B cell (primary cell): ENCODE measurements around the gene SAMM50. TPM values are rescaled to one million over a fixed set of nuclear protein-coding genes. Genes with fewer than 3 reads are reported as not detected.

ENCODE experiments used
- ATAC-seq: fragments of 200-7000 bp; cut with Tn5 transposase; one replicate; pipeline ENCODE4 v1.10.0; 2021; ENCODE audit warnings: low read depth, mild to moderate bottlenecking, moderate number of reproducible peaks, moderate library complexity
- CTCF ChIA-PET: fragments of 350-600 bp; sonication (Branson Sonifier 250); formaldehyde crosslinking; loops from one replicate; lab custom pipeline; 2021; ENCODE audit warnings: antibody characterized with exemption, inconsistent platforms; lab: Charles Lee
- POLR2A ChIA-PET: fragments of 350-600 bp; sonication (Branson Sonifier 250); formaldehyde crosslinking; loops from one replicate; lab custom pipeline; 2021; ENCODE audit warnings: antibody characterized with exemption; lab: Charles Lee
- DNase-seq: peaks from one replicate; pipeline ENCODE4 v3.0.0; 2013
- H2AFZ ChIP-seq: 2 replicates; pipeline ENCODE4 v1.6.1; 2012; ENCODE audit warnings: mild to moderate bottlenecking, low read depth, low read length; ENCODE audit not compliant: insufficient read depth, poor library complexity, severe bottlenecking
- H3K27ac ChIP-seq, 2 donors: 1 replicate in 1 of 2; 2 replicates in 1 of 2; pipeline ENCODE4 v1.5.1; 2012 to 2013; ENCODE audit warnings: low read length in 2 of 2, mild to moderate bottlenecking in 2 of 2, moderate library complexity in 1 of 2
- H3K27me3 ChIP-seq, 4 experiments: fragments of 200-600 bp in 1 of 4; sonication (generic) in 1 of 4; replicated peaks in 1 of 4; 1 replicate in 2 of 4; 2 replicates in 2 of 4; pipeline versions ENCODE4 v1.6.1 to v1.7.0; 2013 to 2016; ENCODE audit warnings: low read length in 3 of 4, mild to moderate bottlenecking in 2 of 4, mixed read lengths in 1 of 4, moderate library complexity in 1 of 4; ENCODE audit not compliant: insufficient read depth in 4 of 4, control insufficient read depth in 3 of 4; ENCODE audit errors: control extremely low read depth in 1 of 4
- H3K36me3 ChIP-seq, 2 experiments: replicated peaks in 1 of 2; 1 replicate in 1 of 2; 2 replicates in 1 of 2; pipeline versions ENCODE4 v1.6.1 to v1.7.1; 2013; ENCODE audit warnings: low read length in 1 of 2; ENCODE audit not compliant: insufficient read depth in 2 of 2, control insufficient read depth in 1 of 2; ENCODE audit errors: control extremely low read depth in 1 of 2, extremely low read depth in 1 of 2
- H3K4me1 ChIP-seq, 2 donors: fragments of 200-600 bp in 1 of 2; sonication (generic) in 1 of 2; 1 replicate in 1 of 2; 2 replicates in 1 of 2; pipeline versions ENCODE4 v1.5.1 to v1.6.1; 2013 to 2017; ENCODE audit warnings: low read length in 2 of 2; ENCODE audit not compliant: control insufficient read depth in 2 of 2, insufficient read depth in 2 of 2
- H3K4me2 ChIP-seq: replicated peaks from 2 replicates; pipeline ENCODE3; 2012; ENCODE audit warnings: mild to moderate bottlenecking, low read depth, low read length; ENCODE audit not compliant: poor library complexity, severe bottlenecking
- H3K4me3 ChIP-seq, 5 experiments: fragments of 200-600 bp in 1 of 5; sonication (generic) in 1 of 5; 1 replicate in 3 of 5; 2 replicates in 2 of 5; pipeline versions ENCODE4 v1.5.1 to v1.7.0; 2011 to 2016; ENCODE audit warnings: low read length in 4 of 5, mild to moderate bottlenecking in 4 of 5, low read depth in 2 of 5, control low read depth in 1 of 5, moderate library complexity in 1 of 5; ENCODE audit not compliant: insufficient read depth in 1 of 5; ENCODE audit errors: control extremely low read depth in 1 of 5, extremely low read depth in 1 of 5
- H3K79me2 ChIP-seq: fragments of 200-600 bp; sonication (generic); one replicate; pipeline ENCODE4 v1.6.0; 2016; ENCODE audit warnings: low read length; ENCODE audit not compliant: control insufficient read depth, insufficient read depth
- H3K9ac ChIP-seq: fragments of 200-600 bp; sonication (generic); 2 replicates; pipeline ENCODE4 v1.6.1; 2017; ENCODE audit warnings: mild to moderate bottlenecking, low read length, moderate library complexity
- H3K9me3 ChIP-seq, 3 donors: one replicate each; pipeline versions ENCODE4 v1.6.1 to v1.7.1; 2013; ENCODE audit warnings: low read length in 2 of 3; ENCODE audit not compliant: control insufficient read depth in 2 of 3, insufficient read depth in 1 of 3; ENCODE audit errors: control extremely low read depth in 1 of 3
- H4K20me1 ChIP-seq: 2 replicates; pipeline ENCODE4 v1.6.0; 2012; ENCODE audit warnings: mild to moderate bottlenecking, low read length; ENCODE audit not compliant: insufficient read depth, control insufficient read depth, poor library complexity, severe bottlenecking
- H3K27ac Mint-ChIP-seq: one replicate; pipeline ENCODE4 v1.8.0; 2021; ENCODE audit warnings: mixed read lengths
- H3K27me3 Mint-ChIP-seq: one replicate; pipeline ENCODE4 v1.8.0; 2021; ENCODE audit warnings: mixed read lengths
- H3K4me1 Mint-ChIP-seq: one replicate; pipeline ENCODE4 v1.8.0; 2021; ENCODE audit warnings: mixed read lengths
- H3K4me3 Mint-ChIP-seq: one replicate; pipeline ENCODE4 v1.8.0; 2021; ENCODE audit warnings: mixed read lengths
- H3K9me3 Mint-ChIP-seq: one replicate; pipeline ENCODE4 v1.8.0; 2022; ENCODE audit warnings: mixed read lengths; ENCODE audit not compliant: insufficient read depth
- CTCF ChIP-seq: fragments of 200-600 bp; IDR thresholded peaks from one replicate; pipeline ENCODE4 v1.8.0; 2022; ENCODE audit warnings: antibody characterized with exemption, mild to moderate bottlenecking
- EZH2 ChIP-seq: IDR thresholded peaks from 2 replicates; pipeline ENCODE4 v1.6.1; 2012; ENCODE audit warnings: borderline replicate concordance, low read depth, mild to moderate bottlenecking, moderate library complexity, low read length; ENCODE audit not compliant: insufficient read depth, poor library complexity, severe bottlenecking
- WGBS: methylation state at CpG from one replicate; pipeline ENCODE4 v1.1.5; 2013; ENCODE audit warnings: missing lambda C conversion rate; ENCODE audit not compliant: insufficient coverage; 5-methylcytosine and 5-hydroxymethylcytosine counted together
- intact Hi-C: fragments of 100-400 bp; cut with micrococcal nuclease; formaldehyde crosslinking; loops from one replicate; pipeline ENCODE4 v1.10.0; 2022
- polyA plus RNA-seq: library from polyadenylated mRNA; depleted of rRNA; stranded (reverse); fragments of >200 nt; gene quantifications from 2 replicates; pipeline ENCODE4 v1.2.3, GENCODE V29; 2012
- total RNA-seq, 2 donors: library from RNA; stranded (reverse); fragments of 120-200 nt in 1 of 2; gene quantifications; 1 replicate in 1 of 2; 2 replicates in 1 of 2; pipeline versions ENCODE4 v1.2.3 to v1.2.4, GENCODE V29; 2013 to 2022

SAMM50 gene
- total and polyA plus RNA-seq, 2 donors (not counting 1 experiment from before 2014, with no cell fraction given), result 18.8 to 43.2 TPM

GRCh38 chr22:44001521-44001920 lies 46.3 kb downstream of the SAMM50 start:
- 100% methylated on average over 6 of the region's 7 CpGs for WGBS
- H3K4me2 ChIP-seq, result no peak overlapping the region

GRCh38 chr22:44002324-44002723 lies 47.1 kb downstream of the SAMM50 start:
- H3K79me2 ChIP-seq, result peaks cover 21% of the 10 kb centered on the region
- 93% methylated on average over 11 of the region's 11 CpGs for WGBS
- H3K9me3 Mint-ChIP-seq, result peaks cover 2% of the 10 kb centered on the region
- no peaks in the 10 kb centered on the region for H3K27me3 Mint-ChIP-seq
- H3K27ac ChIP-seq, result no peak overlapping the region
- H3K4me3 ChIP-seq, result no peak overlapping the region
- no peak overlapping the region for H3K4me3 Mint-ChIP-seq
- no peak overlapping the region for H3K27ac Mint-ChIP-seq
- H3K27me3 ChIP-seq, result no peaks in the 10 kb centered on the region
- no peaks in the 10 kb centered on the region for H4K20me1 ChIP-seq
- H3K4me1 ChIP-seq, result peaks cover 13 to 24% of the 10 kb centered on the region in 2 donors
- no peak overlapping the region for H3K9ac ChIP-seq
- TF ChIP-seq EZH2 (no peak), CTCF (no peak)
- H3K36me3 ChIP-seq, result peaks cover 0 to 9% of the 10 kb centered on the region in 2 experiments
- H3K9me3 ChIP-seq, result peaks cover 0 to 23% (median 7%) of the 10 kb centered on the region in 3 donors
- CTCF ChIA-PET, result interaction anchor here (4.9 kb wide), 1 partner anchor 9 kb away, joined by 31 read pairs; no protein-coding TSS in a partner anchor
- no peak overlapping the region for H2AFZ ChIP-seq
- no peak for ATAC-seq
- intact Hi-C loops, result no loop called here
- no peak overlapping the region for H3K4me2 ChIP-seq
- peaks cover 26% of the 10 kb centered on the region for H3K4me1 Mint-ChIP-seq
- DNase-seq, result no peak
- POLR2A ChIA-PET, result no interaction called here

More at GRCh38 chr22:44001521-44001920, 46.3 kb downstream of the SAMM50 start:
- Histone ChIP-seq H3K9ac (no peak overlapping the region), H4K20me1 (no peaks in the 10 kb centered on the region), H2AFZ (no peak overlapping the region), H3K4me3 (no peak overlapping the region), H3K27ac (no peak overlapping the region), H3K27me3 (no peaks in the 10 kb centered on the region), H3K79me2 (peaks cover 28% of the 10 kb centered on the region), H3K9me3 (peaks cover 0 to 17% (median 7%) of the 10 kb centered on the region in 3 donors), H3K4me1 (peaks cover 21 to 32% of the 10 kb centered on the region in 2 donors), H3K36me3 (peaks cover 0 to 9% of the 10 kb centered on the region in 2 experiments)
- POLR2A ChIA-PET, result no interaction called here
- no peak overlapping the region for H3K27ac Mint-ChIP-seq
- H3K27me3 Mint-ChIP-seq, result no peaks in the 10 kb centered on the region
- intact Hi-C loops, result no loop called here
- no peak for ATAC-seq
- DNase-seq, result no peak
- H3K4me1 Mint-ChIP-seq, result peaks cover 34% of the 10 kb centered on the region
- TF ChIP-seq EZH2 (no peak), CTCF (no peak)
- peaks cover 2% of the 10 kb centered on the region for H3K9me3 Mint-ChIP-seq
- CTCF ChIA-PET, result interaction anchor here (1.2 to 4.9 kb wide), 2 partner anchors 8 to 84 kb away, joined by 7 to 31 read pairs; no protein-coding TSS in a partner anchor
- H3K4me3 Mint-ChIP-seq, result no peak overlapping the region
